Pancreas (tissue), 10 donors: ENCODE data around the gene IGFBP2. TPM values are rescaled to one million over a fixed set of nuclear protein-coding genes. Genes with fewer than 3 reads are reported as not detected.

Experiments used
- ATAC-seq, 4 donors: fragments of 200-7000 bp; cut with Tn5 transposase; one replicate each; pipeline versions ENCODE4 v1.8.0 to v1.9.1; 2020; ENCODE audit warnings: mild to moderate bottlenecking in 4 of 4, moderate library complexity in 4 of 4
- DNase-seq, 6 donors: peaks; one replicate each; pipeline ENCODE4 v3.0.0-alpha.2; 2020
- FAIRE-seq: peaks from 2 replicates; lab custom pipeline; 2012; peaks lifted over from hg19 to GRCh38; lab: Jason Lieb, UNC
- H3K27ac ChIP-seq, 4 donors: fragments of 200-600 bp; sonication (generic); 1 replicate in 3 of 4; 2 replicates in 1 of 4; pipeline versions ENCODE4 v1.5.0 to v1.8.0; 2020
- H3K27me3 ChIP-seq, 4 donors: fragments of 200-600 bp; one replicate each; pipeline ENCODE4 v1.8.0; 2021
- H3K36me3 ChIP-seq, 3 donors: fragments of 200-600 bp; sonication (generic) in 1 of 3; one replicate each; pipeline versions ENCODE4 v1.5.0 to v1.8.0; 2020 to 2021
- H3K4me1 ChIP-seq, 3 donors: fragments of 200-600 bp; one replicate each; pipeline ENCODE4 v1.8.0; 2021
- H3K4me3 ChIP-seq, 4 donors: fragments of 200-600 bp; sonication (generic) in 2 of 4; one replicate each; pipeline versions ENCODE4 v1.5.0 to v1.8.0; 2020 to 2021
- H3K9me3 ChIP-seq, 4 donors: fragments of 200-600 bp; one replicate each; pipeline ENCODE4 v1.8.0; 2021
- WGBS, 2 donors: extraction: QIAGEN DNeasy Blood & Tissue Kit; methylation state at CpG; one replicate each; pipeline ENCODE4 v1.1.7; 2013; 5-methylcytosine and 5-hydroxymethylcytosine counted together
- intact Hi-C, 3 donors: fragments of 100-400 bp; cut with DNase I; formaldehyde crosslinking; loops; one replicate each; pipeline versions ENCODE4 v1.11.1 to v1.14.2; 2022
- polyA plus RNA-seq, 2 donors: library from polyadenylated mRNA; stranded (reverse); fragments of 200-250 nt; gene quantifications; one replicate each; pipeline ENCODE4 v1.2.3, GENCODE V29; 2013
- total RNA-seq, 6 donors: library from RNA; stranded (reverse); fragmentation: NEBNext Ultra II Directional in 4 of 6; extraction: Animal tissue kit (Norgen Biotek cat#: 25700) in 4 of 6; gene quantifications; one replicate each; pipeline versions ENCODE4 v1.2.1 to v1.2.4, GENCODE V29; 2021 to 2023
- TF ChIP-seq, protein P1 (sequence below), 4 donors: fragments of 200-600 bp; sonication (generic) in 3 of 4; IDR thresholded peaks; one replicate each; pipeline versions ENCODE4 v1.5.0 to v1.8.0; 2021; ENCODE audit warnings: antibody characterized with exemption in 4 of 4
- donor health status: healthy with polysubstance abuse.
- donor health status: DM: no; HTN: no; CAD: no; lungs with moderate emphysema.
- donor health status: DM: no; HTN: no; CAD: no.
- donor health status: control.
- donor health status: control.
- donor health status: Bipolar disorder and iron deficiency.
- donor health status: DM: yes; HTN: yes; CAD: no.
- donor health status: DM: no; HTN: no; CAD: no.
- donor health status: DM: no; HTN: no; CAD: no.
- donor health status: DM: yes; HTN: yes; CAD: no.

IGFBP2 gene
- total and polyA plus RNA-seq, 8 donors = 43.1 to 211 (median 123) TPM

DNA sequence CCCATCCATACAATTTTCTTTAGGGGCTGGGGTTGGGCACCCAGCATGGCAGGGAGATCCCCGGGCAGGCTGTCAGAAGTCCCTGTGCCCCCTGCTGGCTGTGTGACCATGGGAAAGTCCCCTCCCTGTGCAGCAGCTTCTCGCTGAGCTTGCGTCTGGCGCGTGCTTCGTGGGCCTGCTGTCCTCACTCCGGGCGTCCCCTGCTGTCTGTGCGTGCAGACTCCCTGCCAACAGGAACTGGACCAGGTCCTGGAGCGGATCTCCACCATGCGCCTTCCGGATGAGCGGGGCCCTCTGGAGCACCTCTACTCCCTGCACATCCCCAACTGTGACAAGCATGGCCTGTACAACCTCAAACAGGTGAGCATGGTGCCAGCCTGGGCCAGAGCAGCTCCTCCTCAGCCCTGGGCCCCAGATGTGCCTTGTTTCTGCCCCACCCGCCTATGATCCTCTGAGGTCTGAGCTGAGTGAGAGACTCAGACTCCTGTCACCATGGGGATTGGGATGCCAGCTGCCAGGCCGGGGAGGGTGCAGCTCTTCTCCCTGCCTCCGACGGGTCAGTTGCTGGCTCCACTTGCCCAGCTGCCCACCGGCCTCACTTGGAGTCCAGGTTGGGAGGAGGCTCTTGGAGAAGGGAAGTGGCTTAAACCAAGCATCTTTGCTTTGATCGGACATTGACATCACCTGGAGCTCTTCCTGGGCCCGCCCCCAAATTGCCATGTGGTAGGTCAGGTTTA, 28.6 kb downstream of the IGFBP2 start:
- Histone ChIP-seq H3K27me3 (no peaks in the 10 kb centered on the region), H3K9me3 (no peaks in the 10 kb centered on the region), H3K27ac (peak overlapping the region in 2 of 4 donors; percentile 50 to 55), H3K4me3 (no peak overlapping the region), H3K4me1 (peaks cover 28 to 33% (median 29%) of the 10 kb centered on the region in 3 donors), H3K36me3 (no peaks in the 10 kb centered on the region)
- 78 to 80% methylated on average over 20 of the region's 20 CpGs for WGBS, 2 donors
- TF ChIP-seq, protein P1, sequence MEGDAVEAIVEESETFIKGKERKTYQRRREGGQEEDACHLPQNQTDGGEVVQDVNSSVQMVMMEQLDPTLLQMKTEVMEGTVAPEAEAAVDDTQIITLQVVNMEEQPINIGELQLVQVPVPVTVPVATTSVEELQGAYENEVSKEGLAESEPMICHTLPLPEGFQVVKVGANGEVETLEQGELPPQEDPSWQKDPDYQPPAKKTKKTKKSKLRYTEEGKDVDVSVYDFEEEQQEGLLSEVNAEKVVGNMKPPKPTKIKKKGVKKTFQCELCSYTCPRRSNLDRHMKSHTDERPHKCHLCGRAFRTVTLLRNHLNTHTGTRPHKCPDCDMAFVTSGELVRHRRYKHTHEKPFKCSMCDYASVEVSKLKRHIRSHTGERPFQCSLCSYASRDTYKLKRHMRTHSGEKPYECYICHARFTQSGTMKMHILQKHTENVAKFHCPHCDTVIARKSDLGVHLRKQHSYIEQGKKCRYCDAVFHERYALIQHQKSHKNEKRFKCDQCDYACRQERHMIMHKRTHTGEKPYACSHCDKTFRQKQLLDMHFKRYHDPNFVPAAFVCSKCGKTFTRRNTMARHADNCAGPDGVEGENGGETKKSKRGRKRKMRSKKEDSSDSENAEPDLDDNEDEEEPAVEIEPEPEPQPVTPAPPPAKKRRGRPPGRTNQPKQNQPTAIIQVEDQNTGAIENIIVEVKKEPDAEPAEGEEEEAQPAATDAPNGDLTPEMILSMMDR (IDR thresholded peaks at IDR 0.05) = no peak
- ATAC-seq (peak in 2 of 4 donors; percentile 19), DNase-seq (peak in 3 of 6 donors; percentile 47 to 76 (median 57)), FAIRE-seq (no peak)
- intact Hi-C loops = no loop called here

DNA sequence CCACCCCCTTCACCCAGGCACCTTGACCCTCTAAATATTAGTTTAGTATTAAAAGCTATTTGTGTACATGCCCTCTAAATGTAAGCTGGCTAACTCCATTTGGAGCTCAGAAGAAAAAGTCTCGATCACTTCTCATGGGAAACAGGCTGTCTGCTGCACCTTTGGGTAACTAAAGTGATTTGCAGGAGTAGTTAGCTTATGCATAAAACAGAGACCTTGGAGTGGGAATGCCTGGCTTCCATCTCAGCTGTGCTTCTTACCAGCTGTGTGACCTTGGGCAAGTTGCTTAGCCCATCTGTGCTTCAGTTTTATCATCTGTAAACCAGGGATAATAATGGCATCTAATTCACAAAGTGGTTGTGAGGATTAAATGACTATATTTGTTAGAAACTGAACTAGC, 29.9 kb downstream of the IGFBP2 start:
- intact Hi-C loops = no loop called here
- no peak for FAIRE-seq
- no peaks in the 10 kb centered on the region for H3K9me3 ChIP-seq
- H3K4me3 ChIP-seq = no peak overlapping the region
- no peaks in the 10 kb centered on the region for H3K27me3 ChIP-seq
- DNase-seq = peak in 4 of 6 donors; percentile 10 to 74 (median 66)
- 27 to 37% methylated on average over 1 of the region's 1 CpG for WGBS, 2 donors
- TF ChIP-seq, protein P1 (IDR thresholded peaks at IDR 0.05) = no peak
- peaks cover 28 to 33% (median 29%) of the 10 kb centered on the region in 3 donors for H3K4me1 ChIP-seq
- H3K36me3 ChIP-seq = no peaks in the 10 kb centered on the region
- peak; percentile 29 to 67 (median 48) for ATAC-seq
- peak overlapping the region in 2 of 4 donors; percentile 55 to 57 for H3K27ac ChIP-seq

GRCh38 chr2:216663846-216664245, 30.6 kb downstream of the IGFBP2 start:
- peaks cover 25 to 29% (median 29%) of the 10 kb centered on the region in 3 donors for H3K4me1 ChIP-seq
- intact Hi-C loops = no loop called here

DNA sequence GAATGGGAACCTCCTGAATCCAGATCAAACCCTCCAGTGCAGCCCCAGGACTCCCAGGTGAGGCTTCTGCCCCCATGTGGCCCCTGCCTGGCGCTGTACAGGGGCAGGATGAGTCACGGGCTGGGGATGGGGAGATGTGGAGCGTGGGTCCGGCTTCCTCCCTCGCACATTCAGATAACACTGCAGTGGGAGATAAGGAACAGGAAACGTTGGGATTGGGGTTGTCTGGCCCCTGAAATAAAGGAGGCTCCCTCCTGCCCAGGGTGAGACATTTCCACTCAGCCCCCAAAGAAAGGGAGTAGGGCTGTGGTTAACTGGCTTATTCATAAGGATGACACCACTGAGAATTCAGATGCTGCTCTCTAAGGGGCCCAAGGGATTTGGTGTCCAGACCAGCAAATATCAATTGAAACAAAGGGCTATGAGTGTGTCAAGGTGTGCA, 31.4 kb downstream of the IGFBP2 start:
- TF ChIP-seq, protein P1 (IDR thresholded peaks at IDR 0.05) = no peak
- FAIRE-seq = no peak
- H3K27ac ChIP-seq = peak overlapping the region in 3 of 4 donors; percentile 2 to 64 (median 50)
- H3K4me1 ChIP-seq = peaks cover 17 to 29% (median 27%) of the 10 kb centered on the region in 3 donors
- no peaks in the 10 kb centered on the region for H3K36me3 ChIP-seq
- no peaks in the 10 kb centered on the region for H3K27me3 ChIP-seq
- H3K9me3 ChIP-seq = no peaks in the 10 kb centered on the region
- no peak overlapping the region for H3K4me3 ChIP-seq
- intact Hi-C loops = loop anchor here (5.0 kb wide), 2 partner anchors 142 to 147 kb away; no protein-coding TSS in a partner anchor
- peak in 1 of 6 donors; percentile 44 for DNase-seq
- 39 to 49% methylated on average over 6 of the region's 6 CpGs for WGBS, 2 donors
- ATAC-seq = peak in 3 of 4 donors; percentile 24 to 42 (median 27)

More at GRCh38 chr2:216663846-216664245, 30.6 kb downstream of the IGFBP2 start:
- no peaks in the 10 kb centered on the region for H3K36me3 ChIP-seq
- no peaks in the 10 kb centered on the region for H3K9me3 ChIP-seq
- FAIRE-seq (no peak), DNase-seq (peak in 1 of 6 donors; percentile 70), ATAC-seq (no peak)
- H3K27ac ChIP-seq = peak overlapping the region in 2 of 4 donors; percentile 21 to 57
- TF ChIP-seq, protein P1 (IDR thresholded peaks at IDR 0.05) = no peak
- no peaks in the 10 kb centered on the region for H3K27me3 ChIP-seq
- WGBS, 2 donors = 77 to 79% methylated on average over 18 of the region's 18 CpGs
- no peak overlapping the region for H3K4me3 ChIP-seq
